Fibroblast of lung (primary cell): ENCODE results near the gene PABPN1L. TPM values are rescaled to one million over a fixed set of nuclear protein-coding genes. Genes with fewer than 3 reads are reported as not detected.

Source experiments
- DNase-seq, 2 donors: peaks; one replicate each; pipeline versions ENCODE4 v3.0.0 to v3.0.0-alpha.2; 2010; ENCODE audit warnings: low read depth in 2 of 2
- H2AFZ ChIP-seq: 2 replicates; pipeline ENCODE4 v1.5.1; 2012; ENCODE audit warnings: low read length, control low read depth, inconsistent platforms
- H3K27ac ChIP-seq: 2 replicates; pipeline ENCODE4 v1.5.1; 2011; ENCODE audit warnings: low read length, control low read depth; ENCODE audit not compliant: insufficient read depth
- H3K27me3 ChIP-seq: 2 replicates; pipeline ENCODE4 v1.5.1; 2011; ENCODE audit warnings: mild to moderate bottlenecking, low read length; ENCODE audit not compliant: control insufficient read depth, insufficient read depth
- H3K36me3 ChIP-seq: 2 replicates; pipeline ENCODE4 v1.5.1; 2011; ENCODE audit warnings: low read length; ENCODE audit not compliant: control insufficient read depth, insufficient read depth
- H3K4me1 ChIP-seq: 2 replicates; pipeline ENCODE4 v1.5.1; 2011; ENCODE audit warnings: low read length; ENCODE audit not compliant: control insufficient read depth, insufficient read depth; ENCODE audit errors: extremely low read depth
- H3K4me2 ChIP-seq: 2 replicates; pipeline ENCODE4 v1.5.1; 2011; ENCODE audit warnings: low read length, control low read depth; ENCODE audit not compliant: insufficient read depth; ENCODE audit errors: extremely low read depth
- H3K4me3 ChIP-seq, 4 experiments: fragments of 200-600 bp in 1 of 4; sonication (generic) in 1 of 4; replicated peaks in 1 of 4; 2 replicates each; pipeline ENCODE4 v1.5.1; 2011 to 2016; ENCODE audit warnings: low read length in 4 of 4, low read depth in 3 of 4, mild to moderate bottlenecking in 3 of 4, control low read depth in 2 of 4, inconsistent platforms in 1 of 4, mixed read lengths in 1 of 4; ENCODE audit not compliant: insufficient read depth in 1 of 4; ENCODE audit errors: control extremely low read depth in 1 of 4
- H3K79me2 ChIP-seq: 2 replicates; pipeline ENCODE4 v1.5.1; 2012; ENCODE audit warnings: mild to moderate bottlenecking, low read length, inconsistent platforms; ENCODE audit not compliant: control insufficient read depth, insufficient read depth
- H3K9ac ChIP-seq: 2 replicates; pipeline ENCODE4 v1.5.1; 2011; ENCODE audit warnings: mild to moderate bottlenecking, low read length, control low read depth; ENCODE audit not compliant: insufficient read depth
- H3K9me3 ChIP-seq: 2 replicates; pipeline ENCODE4 v1.5.1; 2012; ENCODE audit warnings: low read depth, low read length; ENCODE audit not compliant: control insufficient read depth, insufficient read depth
- H4K20me1 ChIP-seq: 2 replicates; pipeline ENCODE4 v1.5.1; 2011; ENCODE audit warnings: low read length; ENCODE audit not compliant: control insufficient read depth, insufficient read depth; ENCODE audit errors: extremely low read depth
- EZH2 ChIP-seq: IDR thresholded peaks from 2 replicates; pipeline ENCODE4 v1.5.1; 2012; ENCODE audit warnings: low read length, control low read depth, mild to moderate bottlenecking; ENCODE audit errors: missing control alignments
- polyA plus RNA-seq, 2 donors: library from polyadenylated mRNA; depleted of rRNA in 1 of 2; stranded (reverse) in 1 of 2; unstranded in 1 of 2; fragments of >200 nt; gene quantifications; 2 replicates each; pipeline ENCODE4 v1.2.1, GENCODE V29; 2011 to 2012; ENCODE audit warnings: missing spikeins in 1 of 2
- total RNA-seq: library from RNA; depleted of rRNA; stranded (reverse); fragments of >200 nt; gene quantifications from 2 replicates; pipeline ENCODE4 v1.2.1, GENCODE V29; 2014
- TF ChIP-seq, protein P1 (sequence below), 2 donors: IDR thresholded peaks in 1 of 2; conservative IDR thresholded peaks in 1 of 2; 1 replicate in 1 of 2; 2 replicates in 1 of 2; pipeline ENCODE4 v1.5.1; 2011 to 2012; ENCODE audit warnings: low read length in 2 of 2, control low read depth in 1 of 2, inconsistent platforms in 1 of 2, low read depth in 1 of 2, mild to moderate bottlenecking in 1 of 2

PABPN1L gene
- total and polyA plus RNA-seq, 2 donors (not counting 1 experiment from before 2014, with no cell fraction given): not detected

DNA sequence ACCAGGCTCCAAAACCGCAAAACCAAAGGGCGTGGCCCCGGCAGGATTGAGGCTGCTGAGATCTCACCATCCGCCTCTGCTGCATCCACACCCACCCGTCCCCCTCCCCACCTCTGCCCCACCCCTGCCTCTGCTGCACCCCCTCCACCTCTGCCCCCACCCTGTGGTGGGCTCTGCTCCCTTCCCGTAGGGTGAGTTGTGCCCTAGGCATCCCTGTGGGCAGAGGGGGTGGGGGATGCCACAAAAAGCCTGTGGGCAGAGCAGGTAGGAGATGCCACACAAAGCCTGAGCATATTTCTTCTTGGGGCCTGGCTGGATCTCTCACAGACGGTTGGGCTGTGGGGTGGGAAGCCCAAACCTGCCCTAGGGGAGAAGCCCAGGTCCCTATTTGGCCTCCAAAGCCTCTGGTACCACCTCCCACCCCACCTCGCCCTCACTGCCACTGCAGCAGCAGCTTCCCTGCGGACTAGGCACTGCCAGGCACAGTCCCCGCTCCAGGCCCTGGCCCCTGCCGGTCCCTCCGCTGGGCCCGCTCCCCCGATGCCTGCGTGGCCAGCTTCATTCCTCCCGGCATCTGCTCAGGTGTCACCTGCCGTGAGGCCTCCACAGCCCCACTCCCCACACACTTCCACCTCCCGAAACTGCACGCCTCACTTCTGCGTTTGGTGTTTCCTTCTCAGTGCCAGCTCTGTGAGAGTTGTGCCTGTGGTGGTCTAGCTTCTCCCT is 11.3 kb upstream of the PABPN1L start:
- Histone ChIP-seq H2AFZ (no peak overlapping the region), H3K9me3 (no peaks in the 10 kb centered on the region), H3K4me3 (no peak overlapping the region), H3K4me2 (no peak overlapping the region), H3K27ac (no peak overlapping the region), H3K27me3 (no peaks in the 10 kb centered on the region), H3K9ac (no peak overlapping the region), H3K4me1 (no peaks in the 10 kb centered on the region), H3K79me2 (no peaks in the 10 kb centered on the region), H3K36me3 (no peaks in the 10 kb centered on the region), H4K20me1 (no peaks in the 10 kb centered on the region)
- no peak for TF ChIP-seq EZH2
- TF ChIP-seq, protein P1, sequence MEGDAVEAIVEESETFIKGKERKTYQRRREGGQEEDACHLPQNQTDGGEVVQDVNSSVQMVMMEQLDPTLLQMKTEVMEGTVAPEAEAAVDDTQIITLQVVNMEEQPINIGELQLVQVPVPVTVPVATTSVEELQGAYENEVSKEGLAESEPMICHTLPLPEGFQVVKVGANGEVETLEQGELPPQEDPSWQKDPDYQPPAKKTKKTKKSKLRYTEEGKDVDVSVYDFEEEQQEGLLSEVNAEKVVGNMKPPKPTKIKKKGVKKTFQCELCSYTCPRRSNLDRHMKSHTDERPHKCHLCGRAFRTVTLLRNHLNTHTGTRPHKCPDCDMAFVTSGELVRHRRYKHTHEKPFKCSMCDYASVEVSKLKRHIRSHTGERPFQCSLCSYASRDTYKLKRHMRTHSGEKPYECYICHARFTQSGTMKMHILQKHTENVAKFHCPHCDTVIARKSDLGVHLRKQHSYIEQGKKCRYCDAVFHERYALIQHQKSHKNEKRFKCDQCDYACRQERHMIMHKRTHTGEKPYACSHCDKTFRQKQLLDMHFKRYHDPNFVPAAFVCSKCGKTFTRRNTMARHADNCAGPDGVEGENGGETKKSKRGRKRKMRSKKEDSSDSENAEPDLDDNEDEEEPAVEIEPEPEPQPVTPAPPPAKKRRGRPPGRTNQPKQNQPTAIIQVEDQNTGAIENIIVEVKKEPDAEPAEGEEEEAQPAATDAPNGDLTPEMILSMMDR (conservative IDR thresholded peaks at IDR 0.05 in 1 of 2, IDR thresholded peaks at IDR 0.05 in 1 of 2; ENCODE audit: low read depth in 1 of 2, low read length in 2 of 2): no peak
- no peak for DNase-seq

DNA sequence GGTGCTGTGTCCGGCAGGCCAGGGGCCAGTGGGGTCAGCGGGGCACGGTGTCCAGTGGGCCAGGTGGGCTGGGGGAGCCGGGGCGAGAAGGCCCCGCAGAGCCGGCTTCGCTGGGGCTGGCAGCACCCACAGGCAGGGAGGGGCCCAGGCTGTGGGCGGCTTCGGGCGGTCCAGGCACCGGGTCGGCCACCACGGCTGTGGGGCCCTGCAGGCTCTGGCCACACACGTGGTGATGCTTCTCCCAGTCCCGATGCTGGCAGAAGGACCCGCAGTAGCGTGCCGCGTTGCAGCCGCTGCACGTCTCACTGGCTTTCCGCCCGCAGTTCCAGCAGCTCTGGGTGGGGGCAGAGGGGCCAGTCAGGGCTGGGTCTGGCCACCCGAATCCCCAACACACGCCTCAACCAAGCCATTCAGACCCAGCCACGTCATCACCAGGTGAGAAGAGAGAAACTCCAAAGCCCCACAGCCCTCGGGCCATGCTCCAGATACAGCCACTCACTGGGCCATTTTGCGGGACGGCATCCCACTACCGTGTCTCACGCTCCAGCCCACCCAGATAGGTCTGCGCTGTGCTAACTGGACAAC is 10.6 kb upstream of the PABPN1L start:
- Histone ChIP-seq H3K4me1 (no peaks in the 10 kb centered on the region), H3K27ac (no peak overlapping the region), H3K9me3 (no peaks in the 10 kb centered on the region), H4K20me1 (no peaks in the 10 kb centered on the region), H2AFZ (no peak overlapping the region), H3K79me2 (no peaks in the 10 kb centered on the region), H3K4me2 (no peak overlapping the region), H3K4me3 (no peak overlapping the region), H3K9ac (no peak overlapping the region), H3K27me3 (peaks cover under 1% of the 10 kb centered on the region), H3K36me3 (no peaks in the 10 kb centered on the region)
- TF ChIP-seq EZH2: no peak
- TF ChIP-seq, protein P1 (conservative IDR thresholded peaks at IDR 0.05 in 1 of 2, IDR thresholded peaks at IDR 0.05 in 1 of 2; ENCODE audit: low read depth in 1 of 2, low read length in 2 of 2): no peak
- DNase-seq: no peak

DNA sequence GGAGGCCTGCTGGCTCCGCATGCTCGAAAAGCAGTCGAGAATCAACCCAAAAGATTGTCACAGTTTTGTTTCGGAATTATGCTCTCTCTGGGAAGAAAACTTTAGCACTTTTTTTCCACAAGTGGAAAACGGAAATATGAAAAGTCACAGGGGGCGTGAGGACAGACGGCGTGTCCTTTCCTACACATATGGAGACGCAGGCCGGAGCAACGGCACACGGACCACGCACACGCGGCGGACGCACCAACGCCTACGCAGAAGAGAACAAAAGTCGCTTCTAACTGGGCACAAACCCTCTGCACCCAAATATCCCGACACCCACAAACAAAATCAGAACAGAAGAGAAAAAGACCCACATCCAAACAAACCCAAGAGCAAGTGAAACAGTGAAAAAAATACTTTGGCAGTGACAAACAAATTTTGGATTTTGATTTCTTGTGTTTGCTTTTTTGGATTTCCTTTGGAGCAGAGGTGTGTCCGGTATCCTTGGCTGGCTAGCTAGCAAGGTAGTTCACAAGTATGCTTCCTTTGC is 9.3 kb upstream of the PABPN1L start:
- TF ChIP-seq, protein P1 (conservative IDR thresholded peaks at IDR 0.05 in 1 of 2, IDR thresholded peaks at IDR 0.05 in 1 of 2; ENCODE audit: low read depth in 1 of 2, low read length in 2 of 2): no peak
- no peak for TF ChIP-seq EZH2
- Histone ChIP-seq H3K4me3 (no peak overlapping the region), H4K20me1 (no peaks in the 10 kb centered on the region), H3K9ac (no peak overlapping the region), H3K9me3 (no peaks in the 10 kb centered on the region), H3K27me3 (peaks cover 6% of the 10 kb centered on the region), H3K79me2 (no peaks in the 10 kb centered on the region), H3K4me2 (no peak overlapping the region), H3K36me3 (no peaks in the 10 kb centered on the region), H3K27ac (no peak overlapping the region), H2AFZ (no peak overlapping the region), H3K4me1 (no peaks in the 10 kb centered on the region)
- no peak for DNase-seq
